Measurements from ENCODE around the gene RFC4. TPM values are rescaled to one million over a fixed set of nuclear protein-coding genes. Genes with fewer than 3 reads are reported as not detected.
"Not testable (repeated sequence)": the region's sequence is repeated elsewhere in the genome, so short reads cannot be mapped to it uniquely, and the experiment has no call there.

RFC4 gene
- 100 to 1,000 TPM in 1 of 2 donors, 10 to 100 TPM in 1; 63.1 to 114 TPM for total RNA-seq

GRCh38 chr3:186806089-186807055 lies at the start of gene RFC4:
Gene RFC4 (minus strand): TSS chr3:186806482. CDS start chr3:186804713, 1,769 bp downstream.
- peak; percentile 86 for DNase-seq (ENCODE audit: low spot score)
- Mint-ChIP-seq H3K27me3 (no peaks in the 10 kb centered on the region), H3K4me1 (ENCODE audit: low read depth in 2 of 2) (peaks cover 5 to 10% of the 10 kb centered on the region in 2 donors), H3K36me3 (peaks cover 5% of the 10 kb centered on the region), H3K27ac (peak within 1 kb of the TSS; percentile 81 to 89), H3K9me3 (no peaks in the 10 kb centered on the region), H3K4me3 (peak within 1 kb of the TSS; percentile 88)
- ATAC-seq = peak; percentile 94

DNA sequence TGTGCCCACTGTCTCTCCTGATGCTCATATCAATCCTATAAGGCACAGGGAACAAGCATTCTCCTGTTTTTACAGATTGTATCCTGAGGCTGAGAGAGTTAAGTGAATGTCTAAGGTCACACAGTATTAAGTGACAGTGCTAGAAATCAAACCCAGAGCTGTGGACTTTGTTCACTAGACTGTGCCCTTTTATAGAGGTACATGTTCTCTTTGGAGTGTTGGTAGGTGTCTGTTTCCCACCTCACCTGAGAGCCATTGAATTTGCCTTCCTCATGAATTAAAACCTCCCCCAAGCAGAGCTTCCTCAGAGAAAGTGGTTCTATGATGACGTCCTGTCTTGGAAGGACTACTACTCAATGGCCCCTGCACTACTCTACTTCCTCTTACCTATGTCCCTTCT lies 48.7 kb upstream of the RFC4 start:
- ATAC-seq (no peak), DNase-seq (ENCODE audit: low spot score) (no peak)
- Mint-ChIP-seq H3K4me1 (ENCODE audit: low read depth in 2 of 2) (peaks cover 43 to 49% of the 10 kb centered on the region in 2 donors), H3K36me3 (peaks cover 30% of the 10 kb centered on the region), H3K27me3 (no peaks in the 10 kb centered on the region), H3K9me3 (peaks cover 16% of the 10 kb centered on the region), H3K27ac (peak overlapping the region in 1 of 2 donors; percentile 80), H3K4me3 (no peak overlapping the region)

DNA sequence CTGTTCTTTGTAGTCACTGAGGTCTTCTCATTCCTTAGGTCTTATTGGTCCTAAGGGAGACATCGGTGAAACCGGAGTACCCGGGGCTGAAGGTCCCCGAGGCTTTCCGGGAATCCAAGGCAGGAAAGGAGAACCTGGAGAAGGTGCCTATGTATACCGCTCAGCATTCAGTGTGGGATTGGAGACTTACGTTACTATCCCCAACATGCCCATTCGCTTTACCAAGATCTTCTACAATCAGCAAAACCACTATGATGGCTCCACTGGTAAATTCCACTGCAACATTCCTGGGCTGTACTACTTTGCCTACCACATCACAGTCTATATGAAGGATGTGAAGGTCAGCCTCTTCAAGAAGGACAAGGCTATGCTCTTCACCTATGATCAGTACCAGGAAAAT lies 47.9 kb upstream of the RFC4 start:
- no peaks in the 10 kb centered on the region for H3K27me3 Mint-ChIP-seq
- peaks cover 23% of the 10 kb centered on the region for H3K36me3 Mint-ChIP-seq
- H3K4me3 Mint-ChIP-seq = no peak overlapping the region
- H3K27ac Mint-ChIP-seq = peak overlapping the region in 1 of 2 donors; percentile 80
- DNase-seq (ENCODE audit: low spot score) (no peak), ATAC-seq (no peak)
- peaks cover 45 to 49% of the 10 kb centered on the region in 2 donors for H3K4me1 Mint-ChIP-seq (ENCODE audit: low read depth in 2 of 2)
- H3K9me3 Mint-ChIP-seq = peaks cover 13% of the 10 kb centered on the region

- no peak for DNase-seq (ENCODE audit: low spot score)
- H3K36me3 Mint-ChIP-seq = peaks cover 20% of the 10 kb centered on the region
These were observed 46.7 kb upstream of the RFC4 start for GRCh38 chr3:186852994-186853393.

GRCh38 chr3:186851835-186852234 lies 45.6 kb upstream of the RFC4 start:
- Mint-ChIP-seq H3K27ac (peak overlapping the region; percentile 66 to 81), H3K4me1 (ENCODE audit: low read depth in 2 of 2) (peaks cover 36 to 41% of the 10 kb centered on the region in 2 donors), H3K9me3 (peaks cover 13% of the 10 kb centered on the region), H3K36me3 (peaks cover 20% of the 10 kb centered on the region), H3K4me3 (peak overlapping the region; percentile 15)
- DNase-seq (ENCODE audit: low spot score); H3K27me3 Mint-ChIP-seq; ATAC-seq: not testable (repeated sequence)

More at GRCh38 chr3:186852994-186853393, 46.7 kb upstream of the RFC4 start:
- peaks cover 13% of the 10 kb centered on the region for H3K9me3 Mint-ChIP-seq
- H3K4me1 Mint-ChIP-seq (ENCODE audit: low read depth in 2 of 2) = peaks cover 43 to 50% of the 10 kb centered on the region in 2 donors
- H3K27ac Mint-ChIP-seq = peak overlapping the region; percentile 66 to 81
- ATAC-seq = no peak
- peaks cover 0 to 1% of the 10 kb centered on the region in 2 donors for H3K27me3 Mint-ChIP-seq
- H3K4me3 Mint-ChIP-seq = no peak overlapping the region

GRCh38 chr3:186849374-186849975 lies 43.2 kb upstream of the RFC4 start:
- Mint-ChIP-seq H3K27me3 (peaks cover 14 to 21% of the 10 kb centered on the region in 2 donors), H3K9me3 (peaks cover 13% of the 10 kb centered on the region), H3K36me3 (peaks cover 20% of the 10 kb centered on the region), H3K27ac (peak overlapping the region; percentile 55 to 86), H3K4me1 (ENCODE audit: low read depth in 2 of 2) (peaks cover 31 to 33% of the 10 kb centered on the region in 2 donors), H3K4me3 (no peak overlapping the region)
- DNase-seq (ENCODE audit: low spot score) (no peak), ATAC-seq (peak; percentile 76 to 78)

GRCh38 chr3:186847437-186847836 lies 41.2 kb upstream of the RFC4 start:
- peaks cover 17 to 21% of the 10 kb centered on the region in 2 donors for H3K27me3 Mint-ChIP-seq
- H3K4me3 Mint-ChIP-seq = no peak overlapping the region
- peak overlapping the region in 1 of 2 donors; percentile 67 for H3K27ac Mint-ChIP-seq
- H3K9me3 Mint-ChIP-seq = peaks cover 7% of the 10 kb centered on the region
- no peak for DNase-seq (ENCODE audit: low spot score)
- peaks cover 12% of the 10 kb centered on the region for H3K36me3 Mint-ChIP-seq
- peaks cover 20 to 21% of the 10 kb centered on the region in 2 donors for H3K4me1 Mint-ChIP-seq (ENCODE audit: low read depth in 2 of 2)
- ATAC-seq = no peak

DNA sequence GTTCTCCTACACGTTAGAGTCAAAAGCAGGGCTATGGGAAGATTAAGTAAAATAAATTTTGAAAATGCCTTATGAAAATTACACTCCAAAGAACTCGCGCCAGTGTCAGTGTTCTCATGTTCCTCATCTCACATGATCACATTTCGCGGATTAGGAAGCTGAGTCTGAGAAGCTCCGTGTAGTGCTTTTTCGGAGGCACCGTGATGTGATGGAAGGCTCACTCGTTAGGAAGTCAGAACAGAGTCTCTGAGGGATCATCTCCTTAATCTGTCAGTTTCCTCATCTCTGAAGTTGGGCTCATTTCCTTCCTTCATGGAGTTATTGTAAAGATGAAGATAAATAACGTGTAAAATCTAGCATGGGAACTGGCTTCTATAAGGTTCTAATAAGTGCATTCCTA lies 39.5 kb upstream of the RFC4 start:
- no peaks in the 10 kb centered on the region for H3K36me3 Mint-ChIP-seq
- peaks cover 17 to 21% of the 10 kb centered on the region in 2 donors for H3K27me3 Mint-ChIP-seq
- ATAC-seq (no peak), DNase-seq (ENCODE audit: low spot score) (no peak)
- no peak overlapping the region for H3K27ac Mint-ChIP-seq
- no peak overlapping the region for H3K4me3 Mint-ChIP-seq
- H3K9me3 Mint-ChIP-seq = no peaks in the 10 kb centered on the region
- H3K4me1 Mint-ChIP-seq (ENCODE audit: low read depth in 2 of 2) = peaks cover 9% of the 10 kb centered on the region in 2 donors

- no peak for DNase-seq (ENCODE audit: low spot score)
- Mint-ChIP-seq H3K27me3 (peaks cover 17 to 21% of the 10 kb centered on the region in 2 donors), H3K36me3 (no peaks in the 10 kb centered on the region)
These were observed 38.6 kb upstream of the RFC4 start for GRCh38 chr3:186844908-186845307.

DNA sequence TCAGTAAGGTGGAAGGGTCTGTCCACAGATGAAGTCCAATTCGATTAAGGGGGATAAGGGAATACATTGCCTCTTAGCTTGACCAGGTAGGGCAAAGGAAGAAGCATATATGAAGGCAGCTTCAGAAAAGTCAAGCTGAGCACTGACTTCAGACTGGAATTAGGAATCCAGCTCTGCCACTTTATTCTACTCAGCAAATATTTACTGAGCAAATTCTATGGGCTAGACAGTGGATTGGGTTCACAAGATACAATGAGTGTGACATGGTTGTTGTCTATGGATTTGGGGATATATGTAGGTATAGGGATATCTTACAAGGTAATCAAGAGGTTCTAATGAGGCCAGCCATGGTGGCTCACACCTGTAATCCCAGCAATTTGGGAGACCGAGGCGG lies 36.8 kb upstream of the RFC4 start:
- Mint-ChIP-seq H3K27me3 (peaks cover 16 to 21% of the 10 kb centered on the region in 2 donors), H3K36me3 (no peaks in the 10 kb centered on the region)

More at GRCh38 chr3:186844908-186845307, 38.6 kb upstream of the RFC4 start:
- ATAC-seq = peak in 1 of 2 donors; percentile 43
- Mint-ChIP-seq H3K9me3 (no peaks in the 10 kb centered on the region), H3K27ac (no peak overlapping the region), H3K4me3 (no peak overlapping the region), H3K4me1 (ENCODE audit: low read depth in 2 of 2) (peaks cover 8 to 9% of the 10 kb centered on the region in 2 donors)

GRCh38 chr3:186842426-186843038 lies 36.2 kb upstream of the RFC4 start, which contains the start of gene ADIPOQ:
Gene ADIPOQ (plus strand): TSS chr3:186842710. CDS start chr3:186853059, 10,349 bp downstream.
- no peak within 1 kb of the TSS for H3K27ac Mint-ChIP-seq
- peaks cover 14 to 21% of the 10 kb centered on the region in 2 donors for H3K27me3 Mint-ChIP-seq
- DNase-seq (ENCODE audit: low spot score) (no peak), ATAC-seq (peak in 1 of 2 donors; percentile 48)
- no peak within 1 kb of the TSS for H3K4me3 Mint-ChIP-seq
- H3K9me3 Mint-ChIP-seq = no peaks in the 10 kb centered on the region
- no peaks in the 10 kb centered on the region for H3K36me3 Mint-ChIP-seq
- no peaks in the 10 kb centered on the region for H3K4me1 Mint-ChIP-seq (ENCODE audit: low read depth in 2 of 2)

More for the DNA sequence above, 36.8 kb upstream of the RFC4 start:
- no peak overlapping the region for H3K27ac Mint-ChIP-seq
- no peaks in the 10 kb centered on the region for H3K4me1 Mint-ChIP-seq (ENCODE audit: low read depth in 2 of 2)
- ATAC-seq = no peak
- no peak for DNase-seq (ENCODE audit: low spot score)
- H3K4me3 Mint-ChIP-seq = no peak overlapping the region
- no peaks in the 10 kb centered on the region for H3K9me3 Mint-ChIP-seq

GRCh38 chr3:186841620-186842019 lies 35.3 kb upstream of the RFC4 start:
- no peaks in the 10 kb centered on the region for H3K4me1 Mint-ChIP-seq (ENCODE audit: low read depth in 2 of 2)
- no peak overlapping the region for H3K27ac Mint-ChIP-seq
- ATAC-seq (no peak), DNase-seq (ENCODE audit: low spot score) (no peak)
- H3K27me3 Mint-ChIP-seq = peaks cover 11 to 17% of the 10 kb centered on the region in 2 donors
- H3K9me3 Mint-ChIP-seq = no peaks in the 10 kb centered on the region
- no peaks in the 10 kb centered on the region for H3K36me3 Mint-ChIP-seq
- no peak overlapping the region for H3K4me3 Mint-ChIP-seq

GRCh38 chr3:186839874-186840641 lies 33.8 kb upstream of the RFC4 start:
- DNase-seq (ENCODE audit: low spot score) (no peak), ATAC-seq (no peak)
- Mint-ChIP-seq H3K27me3 (peaks cover 6 to 10% of the 10 kb centered on the region in 2 donors), H3K27ac (no peak overlapping the region), H3K36me3 (no peaks in the 10 kb centered on the region), H3K9me3 (no peaks in the 10 kb centered on the region), H3K4me3 (no peak overlapping the region), H3K4me1 (ENCODE audit: low read depth in 2 of 2) (no peaks in the 10 kb centered on the region)

All from natural killer cell treated with Interleukin-12 subunit alpha and Interleukin-12 subunit beta and Interleukin-15 and Interleukin-18, amount 100 ng/mL, for 72 hours (primary cell).